PC-9 (cell line): ENCODE measurements around the gene MCM9.

ENCODE experiments used
- EZH2 ChIP-seq: fragments of 200-600 bp; sonication (generic); IDR thresholded peaks from 2 replicates; pipeline ENCODE4 v1.8.0; 2017; ENCODE audit warnings: antibody characterized with exemption, low read depth
- TF ChIP-seq, protein P1 (sequence below): fragments of 200-600 bp; sonication (generic); conservative IDR thresholded peaks from 2 replicates; pipeline ENCODE4 v1.6.1; 2017; ENCODE audit warnings: mixed run types, antibody characterized with exemption, mild to moderate bottlenecking, moderate library complexity

- TF ChIP-seq, protein P1, sequence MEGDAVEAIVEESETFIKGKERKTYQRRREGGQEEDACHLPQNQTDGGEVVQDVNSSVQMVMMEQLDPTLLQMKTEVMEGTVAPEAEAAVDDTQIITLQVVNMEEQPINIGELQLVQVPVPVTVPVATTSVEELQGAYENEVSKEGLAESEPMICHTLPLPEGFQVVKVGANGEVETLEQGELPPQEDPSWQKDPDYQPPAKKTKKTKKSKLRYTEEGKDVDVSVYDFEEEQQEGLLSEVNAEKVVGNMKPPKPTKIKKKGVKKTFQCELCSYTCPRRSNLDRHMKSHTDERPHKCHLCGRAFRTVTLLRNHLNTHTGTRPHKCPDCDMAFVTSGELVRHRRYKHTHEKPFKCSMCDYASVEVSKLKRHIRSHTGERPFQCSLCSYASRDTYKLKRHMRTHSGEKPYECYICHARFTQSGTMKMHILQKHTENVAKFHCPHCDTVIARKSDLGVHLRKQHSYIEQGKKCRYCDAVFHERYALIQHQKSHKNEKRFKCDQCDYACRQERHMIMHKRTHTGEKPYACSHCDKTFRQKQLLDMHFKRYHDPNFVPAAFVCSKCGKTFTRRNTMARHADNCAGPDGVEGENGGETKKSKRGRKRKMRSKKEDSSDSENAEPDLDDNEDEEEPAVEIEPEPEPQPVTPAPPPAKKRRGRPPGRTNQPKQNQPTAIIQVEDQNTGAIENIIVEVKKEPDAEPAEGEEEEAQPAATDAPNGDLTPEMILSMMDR: no peak
- TF ChIP-seq EZH2: no peak
Measured at GRCh38 chr6:118913161-118913560, 21.8 kb downstream of the MCM9 start.
